ENCODE results near the gene PJA2.

Gene PJA2

DNA sequence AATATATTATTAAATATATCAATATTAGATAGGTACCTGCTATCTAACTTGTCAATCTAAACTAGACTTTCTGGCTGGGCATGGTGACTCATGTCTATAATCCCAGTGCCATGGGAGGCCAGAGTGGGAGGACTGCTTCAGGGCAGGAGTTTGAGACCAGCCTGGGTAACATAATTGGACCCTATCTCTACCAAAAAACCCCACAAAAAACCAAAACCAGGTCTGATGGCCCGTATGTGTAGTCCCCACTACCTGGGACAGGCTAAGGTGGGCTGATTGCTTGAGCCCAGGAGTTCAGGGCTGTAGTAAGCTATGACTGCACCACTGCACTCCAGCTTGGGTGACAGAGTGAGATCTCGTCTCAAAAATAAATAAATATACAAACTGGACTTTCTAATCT lies 55.0 kb downstream of the PJA2 start:
- DNase-seq (ENCODE audit: low spot score) = no peak
- in situ Hi-C loops (cut with MboI; ENCODE audit: low sequenced_read_pairs, unreplicated experiment) = no loop called here
- TF ChIP-seq, protein P1, sequence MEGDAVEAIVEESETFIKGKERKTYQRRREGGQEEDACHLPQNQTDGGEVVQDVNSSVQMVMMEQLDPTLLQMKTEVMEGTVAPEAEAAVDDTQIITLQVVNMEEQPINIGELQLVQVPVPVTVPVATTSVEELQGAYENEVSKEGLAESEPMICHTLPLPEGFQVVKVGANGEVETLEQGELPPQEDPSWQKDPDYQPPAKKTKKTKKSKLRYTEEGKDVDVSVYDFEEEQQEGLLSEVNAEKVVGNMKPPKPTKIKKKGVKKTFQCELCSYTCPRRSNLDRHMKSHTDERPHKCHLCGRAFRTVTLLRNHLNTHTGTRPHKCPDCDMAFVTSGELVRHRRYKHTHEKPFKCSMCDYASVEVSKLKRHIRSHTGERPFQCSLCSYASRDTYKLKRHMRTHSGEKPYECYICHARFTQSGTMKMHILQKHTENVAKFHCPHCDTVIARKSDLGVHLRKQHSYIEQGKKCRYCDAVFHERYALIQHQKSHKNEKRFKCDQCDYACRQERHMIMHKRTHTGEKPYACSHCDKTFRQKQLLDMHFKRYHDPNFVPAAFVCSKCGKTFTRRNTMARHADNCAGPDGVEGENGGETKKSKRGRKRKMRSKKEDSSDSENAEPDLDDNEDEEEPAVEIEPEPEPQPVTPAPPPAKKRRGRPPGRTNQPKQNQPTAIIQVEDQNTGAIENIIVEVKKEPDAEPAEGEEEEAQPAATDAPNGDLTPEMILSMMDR (IDR thresholded peaks at IDR 0.05; ENCODE audit: borderline replicate concordance, control extremely low read depth, extremely low read depth, insufficient read depth, missing control alignments) = no peak

DNA sequence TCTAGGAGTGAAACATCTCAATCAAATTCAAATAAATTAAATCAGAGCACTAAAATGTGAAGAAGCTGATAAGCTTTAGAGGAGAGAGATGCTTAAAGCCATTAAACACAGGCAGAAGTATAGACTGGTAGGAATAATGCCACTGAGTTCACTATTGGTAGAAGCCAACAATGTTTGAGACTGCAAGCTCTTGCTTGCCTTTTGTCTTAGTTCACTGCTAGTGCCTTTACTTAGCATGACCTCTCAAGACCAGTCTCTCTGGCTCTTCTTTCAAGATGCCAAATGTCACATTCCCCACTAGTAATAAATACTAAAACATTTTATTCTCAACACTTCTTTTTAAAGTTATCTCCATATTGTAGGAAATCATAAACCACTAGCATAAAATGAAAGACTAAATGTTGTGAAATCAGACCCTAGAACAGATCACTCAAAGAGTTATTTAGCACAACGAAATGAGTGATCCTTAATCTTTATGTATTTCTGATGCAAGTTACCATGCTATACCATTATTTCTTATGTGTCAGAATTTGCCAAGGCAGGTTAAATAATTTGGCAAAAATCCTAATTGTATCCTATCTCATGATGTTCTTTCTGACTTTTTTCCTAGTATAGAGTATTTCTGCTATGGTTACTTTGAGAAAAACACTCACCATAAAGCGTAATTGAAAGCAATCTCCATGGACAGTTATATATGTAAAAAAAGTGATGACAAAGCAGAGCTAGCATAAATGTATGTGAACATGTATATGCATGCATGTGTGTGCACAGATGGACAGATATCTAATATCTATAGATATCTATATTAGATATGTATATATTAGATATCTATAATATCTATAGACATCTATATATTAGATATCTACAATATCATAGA lies 57.5 kb downstream of the PJA2 start:
- DNase-seq (ENCODE audit: low spot score) = no peak
- in situ Hi-C loops (cut with MboI; ENCODE audit: low sequenced_read_pairs, unreplicated experiment) = no loop called here
- TF ChIP-seq, protein P1 (IDR thresholded peaks at IDR 0.05; ENCODE audit: borderline replicate concordance, control extremely low read depth, extremely low read depth, insufficient read depth, missing control alignments) = no peak

DNA sequence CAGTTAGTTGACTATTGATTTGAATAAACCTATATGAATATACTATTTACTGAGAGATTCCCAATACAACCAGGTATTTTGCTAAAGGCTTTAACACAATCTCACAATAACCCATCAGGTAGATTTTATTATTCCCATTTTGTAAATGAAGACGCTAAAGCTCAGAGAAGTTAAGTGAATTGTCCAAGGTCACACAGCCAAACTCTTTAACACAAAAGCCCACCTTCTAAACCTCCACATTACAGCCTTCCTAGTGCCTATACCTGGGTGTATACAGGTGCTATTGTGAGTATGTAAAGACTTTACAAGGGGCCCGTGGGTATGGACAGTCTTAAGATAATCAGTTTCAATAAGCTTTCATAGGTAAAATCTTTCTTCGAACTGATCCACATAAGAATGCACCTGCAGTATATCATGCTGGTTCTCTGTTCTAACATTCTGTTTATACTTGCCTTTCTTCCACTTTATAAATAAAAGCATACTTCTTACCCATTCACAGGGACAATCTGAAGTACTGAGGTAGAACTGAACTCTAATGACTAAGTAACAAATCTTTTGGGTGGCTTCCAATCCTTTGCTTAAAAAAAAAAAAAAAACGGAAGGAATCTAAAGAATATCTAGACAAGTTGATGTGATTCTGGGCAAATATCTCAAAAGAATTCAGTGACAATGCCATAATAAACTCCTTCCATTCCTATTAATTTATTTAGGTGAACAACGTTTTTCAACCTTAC lies 59.1 kb downstream of the PJA2 start:
- in situ Hi-C loops (cut with MboI; ENCODE audit: low sequenced_read_pairs, unreplicated experiment) = no loop called here
- no peak for DNase-seq (ENCODE audit: low spot score)
- TF ChIP-seq, protein P1 (IDR thresholded peaks at IDR 0.05; ENCODE audit: borderline replicate concordance, control extremely low read depth, extremely low read depth, insufficient read depth, missing control alignments) = no peak

DNA sequence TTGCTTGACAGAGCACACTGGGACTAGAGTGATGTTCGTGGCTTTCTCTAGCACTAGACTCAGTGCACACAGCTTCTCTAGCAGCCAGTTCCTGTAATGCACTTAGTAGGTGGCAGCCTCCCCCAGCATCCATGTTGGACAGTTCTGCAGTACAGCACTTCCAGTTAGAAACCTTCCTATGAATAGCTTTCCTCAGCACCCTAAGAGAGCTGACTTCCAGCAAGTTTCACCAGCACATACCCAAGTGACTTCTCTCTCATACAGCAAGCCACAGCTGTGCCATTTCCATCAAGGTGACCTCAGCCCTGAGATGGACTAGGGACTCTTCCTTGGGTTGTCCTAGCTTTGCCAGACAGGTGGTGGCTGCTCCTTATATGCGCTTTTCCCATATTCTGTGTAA lies 60.4 kb downstream of the PJA2 start:
- DNase-seq (ENCODE audit: low spot score) = no peak
- TF ChIP-seq, protein P1 (IDR thresholded peaks at IDR 0.05; ENCODE audit: borderline replicate concordance, control extremely low read depth, extremely low read depth, insufficient read depth, missing control alignments) = no peak
- in situ Hi-C loops (cut with MboI; ENCODE audit: low sequenced_read_pairs, unreplicated experiment) = no loop called here

DNA sequence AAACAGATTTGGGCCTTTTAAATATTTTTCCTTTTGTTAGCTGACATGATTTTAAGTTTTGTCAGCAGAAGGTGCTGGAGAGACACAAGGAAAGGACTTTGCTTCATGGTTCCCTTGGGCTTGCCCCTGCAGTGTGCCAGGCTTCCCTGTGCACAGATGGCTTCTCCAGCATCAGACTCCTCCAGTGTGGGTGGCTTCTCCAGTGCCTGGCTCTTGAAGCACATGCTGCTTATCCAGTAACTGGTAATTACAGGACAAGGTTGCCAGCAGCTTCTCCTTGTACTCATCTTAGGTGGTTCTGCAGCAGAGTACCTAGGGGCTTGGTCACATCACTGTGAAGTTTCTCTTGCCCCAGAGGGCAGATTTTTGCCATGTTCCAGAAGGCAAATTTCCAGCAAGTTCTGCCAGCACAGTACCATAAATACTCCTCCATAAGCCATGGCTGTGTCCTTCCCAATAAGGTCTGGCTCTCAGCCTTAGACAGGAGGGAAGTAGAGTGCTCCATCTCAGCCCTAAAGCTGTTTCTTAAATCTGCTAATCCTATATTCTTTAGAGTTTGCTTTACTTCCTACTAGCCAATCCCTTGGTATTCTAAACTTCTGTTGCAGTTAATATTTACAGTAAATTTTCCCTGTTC lies 62.4 kb downstream of the PJA2 start:
- in situ Hi-C loops (cut with MboI; ENCODE audit: low sequenced_read_pairs, unreplicated experiment) = no loop called here
- TF ChIP-seq, protein P1 (IDR thresholded peaks at IDR 0.05; ENCODE audit: borderline replicate concordance, control extremely low read depth, extremely low read depth, insufficient read depth, missing control alignments) = no peak
- DNase-seq (ENCODE audit: low spot score) = no peak

DNA sequence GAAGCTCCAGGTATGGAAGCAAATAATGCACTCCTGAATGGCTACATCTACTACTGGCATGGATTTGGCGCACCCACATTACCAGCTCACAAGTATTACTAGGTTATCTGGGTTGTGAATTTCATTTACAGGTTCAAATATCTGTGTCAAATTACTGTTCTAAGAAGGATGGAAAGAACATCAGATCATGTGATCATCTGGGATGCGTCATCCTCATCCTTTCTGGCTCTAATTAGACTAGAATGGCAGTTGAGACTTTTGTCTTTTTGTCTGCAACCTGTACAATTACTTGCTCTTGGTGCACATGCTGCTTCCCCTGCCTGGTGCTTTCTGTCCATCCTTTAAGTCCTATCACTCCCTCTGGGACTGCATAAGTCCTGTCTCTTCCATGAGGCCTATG lies 64.1 kb downstream of the PJA2 start:
- in situ Hi-C loops (cut with MboI; ENCODE audit: low sequenced_read_pairs, unreplicated experiment) = no loop called here
- TF ChIP-seq, protein P1 (IDR thresholded peaks at IDR 0.05; ENCODE audit: borderline replicate concordance, control extremely low read depth, extremely low read depth, insufficient read depth, missing control alignments) = no peak
- no peak for DNase-seq (ENCODE audit: low spot score)
